Transverse colon (tissue), 4 donors: ENCODE measurements around the gene HCAR2.

ENCODE experiments used
- POLR2AphosphoS5 ChIP-seq, 3 donors: sonication (generic); formaldehyde crosslinking; IDR thresholded peaks; one replicate each; pipeline ENCODE4 v1.6.1; 2016; ENCODE audit warnings: antibody characterized with exemption in 3 of 3
- TF ChIP-seq, protein P1 (sequence below), 5 experiments: fragments of 200-600 bp in 3 of 5; fragments of 450-650 bp in 2 of 5; sonication (generic) in 3 of 5; IDR thresholded peaks; 1 replicate in 2 of 5; 2 replicates in 3 of 5; pipeline ENCODE4 v1.5.1; 2016 to 2017; ENCODE audit warnings: antibody characterized with exemption in 5 of 5, inconsistent platforms in 3 of 5, mild to moderate bottlenecking in 2 of 5, moderate library complexity in 1 of 5

DNA sequence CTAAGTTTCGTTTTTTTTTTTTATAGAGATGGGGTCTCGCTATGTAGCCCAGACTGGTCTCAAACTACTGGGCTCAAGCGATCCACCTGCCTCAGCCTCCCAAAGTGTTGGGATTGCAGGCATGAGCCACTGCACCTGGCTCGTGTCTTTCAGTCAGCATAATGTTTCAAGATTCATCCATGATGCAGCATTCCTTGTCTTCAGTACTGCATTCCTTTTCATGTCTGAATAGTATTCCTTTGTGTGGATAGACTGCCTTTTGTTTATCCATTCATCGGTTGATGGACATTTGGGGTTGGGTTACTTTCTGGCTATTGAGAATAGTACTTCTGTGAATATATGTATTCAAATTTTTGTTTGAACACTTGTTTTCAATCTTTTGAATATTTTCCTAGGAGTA, 37.4 kb downstream of the HCAR2 start:
- TF ChIP-seq, protein P1, sequence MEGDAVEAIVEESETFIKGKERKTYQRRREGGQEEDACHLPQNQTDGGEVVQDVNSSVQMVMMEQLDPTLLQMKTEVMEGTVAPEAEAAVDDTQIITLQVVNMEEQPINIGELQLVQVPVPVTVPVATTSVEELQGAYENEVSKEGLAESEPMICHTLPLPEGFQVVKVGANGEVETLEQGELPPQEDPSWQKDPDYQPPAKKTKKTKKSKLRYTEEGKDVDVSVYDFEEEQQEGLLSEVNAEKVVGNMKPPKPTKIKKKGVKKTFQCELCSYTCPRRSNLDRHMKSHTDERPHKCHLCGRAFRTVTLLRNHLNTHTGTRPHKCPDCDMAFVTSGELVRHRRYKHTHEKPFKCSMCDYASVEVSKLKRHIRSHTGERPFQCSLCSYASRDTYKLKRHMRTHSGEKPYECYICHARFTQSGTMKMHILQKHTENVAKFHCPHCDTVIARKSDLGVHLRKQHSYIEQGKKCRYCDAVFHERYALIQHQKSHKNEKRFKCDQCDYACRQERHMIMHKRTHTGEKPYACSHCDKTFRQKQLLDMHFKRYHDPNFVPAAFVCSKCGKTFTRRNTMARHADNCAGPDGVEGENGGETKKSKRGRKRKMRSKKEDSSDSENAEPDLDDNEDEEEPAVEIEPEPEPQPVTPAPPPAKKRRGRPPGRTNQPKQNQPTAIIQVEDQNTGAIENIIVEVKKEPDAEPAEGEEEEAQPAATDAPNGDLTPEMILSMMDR (IDR thresholded peaks at IDR 0.05): no peak
- TF ChIP-seq POLR2AphosphoS5 (IDR thresholded peaks at IDR 0.05): no peak
